Psoas muscle (tissue), 8 donors: ENCODE results near the gene CEBPZ. TPM values are rescaled to one million over a fixed set of nuclear protein-coding genes. Genes with fewer than 3 reads are reported as not detected.

Experiments used
- ATAC-seq, 4 donors: fragments of 200-7000 bp; cut with Tn5 transposase; one replicate each; pipeline ENCODE4 v1.9.1; 2020; ENCODE audit warnings: moderate library complexity in 3 of 4, mild to moderate bottlenecking in 2 of 4
- DNase-seq, 2 donors: peaks; one replicate each; pipeline ENCODE4 v3.0.0-alpha.2; 2020
- H3K27ac ChIP-seq: fragments of 200-600 bp; one replicate; pipeline ENCODE4 v1.8.0; 2022
- H3K27me3 ChIP-seq, 3 donors: fragments of 200-600 bp in 1 of 3; one replicate each; pipeline versions ENCODE4 v1.6.1 to v1.8.0; 2013 to 2022; ENCODE audit warnings: low read length in 2 of 3, mild to moderate bottlenecking in 2 of 3, moderate library complexity in 1 of 3; ENCODE audit not compliant: insufficient read depth in 3 of 3
- H3K36me3 ChIP-seq, 2 donors: fragments of 200-600 bp in 1 of 2; one replicate each; pipeline versions ENCODE4 v1.6.1 to v1.8.0; 2013 to 2022; ENCODE audit warnings: low read depth in 1 of 2, mild to moderate bottlenecking in 1 of 2, moderate library complexity in 1 of 2; ENCODE audit not compliant: insufficient read depth in 1 of 2
- H3K4me1 ChIP-seq: fragments of 200-600 bp; one replicate; pipeline ENCODE4 v1.8.0; 2022
- H3K4me3 ChIP-seq: fragments of 200-600 bp; one replicate; pipeline ENCODE4 v1.8.0; 2022; ENCODE audit warnings: mild to moderate bottlenecking
- H3K9me3 ChIP-seq: fragments of 200-600 bp; one replicate; pipeline ENCODE4 v1.8.0; 2022
- WGBS, 3 donors: extraction: QIAGEN DNeasy Blood & Tissue Kit; methylation state at CpG; one replicate each; pipeline versions ENCODE4 v1.1.6 to v1.1.7; 2013; 5-methylcytosine and 5-hydroxymethylcytosine counted together
- intact Hi-C, 2 donors: fragments of 100-400 bp; cut with DNase I; formaldehyde crosslinking; loops; one replicate each; pipeline versions ENCODE4 v1.11.0 to v1.14.2; 2022
- polyA plus RNA-seq, 3 donors: library from polyadenylated mRNA; stranded (reverse); fragments of 200-250 nt; gene quantifications; one replicate each; pipeline ENCODE4 v1.2.3, GENCODE V29; 2013
- total RNA-seq, 4 donors: library from RNA; stranded (reverse); fragmentation: NEBNext Ultra II Directional in 2 of 4; extraction: Animal tissue kit (Norgen Biotek cat#: 25700) in 2 of 4; gene quantifications; one replicate each; pipeline versions ENCODE4 v1.2.1 to v1.2.4, GENCODE V29; 2021 to 2023
- TF ChIP-seq, protein P1 (sequence below): fragments of 200-600 bp; IDR thresholded peaks from one replicate; pipeline ENCODE4 v1.8.0; 2022; ENCODE audit warnings: antibody characterized with exemption
- donor health status: healthy with polysubstance abuse.
- donor health status: DM: no; HTN: no; CAD: no; lungs with moderate emphysema.
- donor health status: Bipolar disorder and iron deficiency.
- donor health status: healthy.
- donor health status: DM: yes; HTN: yes; CAD: no.
- donor health status: DM: no; HTN: no; CAD: no.
- donor health status: DM: no; HTN: no; CAD: no.
- donor health status: DM: yes; HTN: yes; CAD: no.

CEBPZ gene
- total and polyA plus RNA-seq, 7 donors = 31.7 to 124 (median 70.4) TPM

DNA sequence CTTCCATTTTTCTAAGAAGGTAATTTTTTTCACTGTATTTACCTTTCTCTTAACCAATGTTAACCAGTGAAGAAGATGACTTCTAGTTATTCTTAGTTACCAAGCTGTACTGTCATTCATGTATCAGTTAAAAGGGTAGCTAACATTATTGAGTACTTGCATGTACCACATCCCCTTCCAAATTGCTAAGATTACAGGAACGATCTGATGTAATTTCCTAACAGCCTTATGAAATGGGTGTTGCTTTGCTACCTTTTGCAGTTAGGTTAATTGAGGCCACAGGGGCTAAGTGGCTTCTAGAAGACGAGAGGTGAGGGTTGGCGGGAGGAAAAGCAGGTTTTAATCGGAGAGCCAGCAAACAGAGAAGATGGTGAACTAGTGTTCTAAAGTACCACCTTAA, 41.1 kb downstream of the CEBPZ start:
- TF ChIP-seq, protein P1, sequence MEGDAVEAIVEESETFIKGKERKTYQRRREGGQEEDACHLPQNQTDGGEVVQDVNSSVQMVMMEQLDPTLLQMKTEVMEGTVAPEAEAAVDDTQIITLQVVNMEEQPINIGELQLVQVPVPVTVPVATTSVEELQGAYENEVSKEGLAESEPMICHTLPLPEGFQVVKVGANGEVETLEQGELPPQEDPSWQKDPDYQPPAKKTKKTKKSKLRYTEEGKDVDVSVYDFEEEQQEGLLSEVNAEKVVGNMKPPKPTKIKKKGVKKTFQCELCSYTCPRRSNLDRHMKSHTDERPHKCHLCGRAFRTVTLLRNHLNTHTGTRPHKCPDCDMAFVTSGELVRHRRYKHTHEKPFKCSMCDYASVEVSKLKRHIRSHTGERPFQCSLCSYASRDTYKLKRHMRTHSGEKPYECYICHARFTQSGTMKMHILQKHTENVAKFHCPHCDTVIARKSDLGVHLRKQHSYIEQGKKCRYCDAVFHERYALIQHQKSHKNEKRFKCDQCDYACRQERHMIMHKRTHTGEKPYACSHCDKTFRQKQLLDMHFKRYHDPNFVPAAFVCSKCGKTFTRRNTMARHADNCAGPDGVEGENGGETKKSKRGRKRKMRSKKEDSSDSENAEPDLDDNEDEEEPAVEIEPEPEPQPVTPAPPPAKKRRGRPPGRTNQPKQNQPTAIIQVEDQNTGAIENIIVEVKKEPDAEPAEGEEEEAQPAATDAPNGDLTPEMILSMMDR = no peak
- intact Hi-C loops = no loop called here
- H3K27me3 ChIP-seq = peaks cover 0 to 3% (median 0%) of the 10 kb centered on the region in 3 donors
- no peaks in the 10 kb centered on the region for H3K36me3 ChIP-seq
- no peak for DNase-seq
- H3K4me3 ChIP-seq = no peak overlapping the region
- H3K9me3 ChIP-seq = no peaks in the 10 kb centered on the region
- no peaks in the 10 kb centered on the region for H3K4me1 ChIP-seq
- no peak for ATAC-seq
- H3K27ac ChIP-seq = no peak overlapping the region
- 84 to 92% (median 86%) methylated on average over 4 of the region's 4 CpGs for WGBS, 3 donors

DNA sequence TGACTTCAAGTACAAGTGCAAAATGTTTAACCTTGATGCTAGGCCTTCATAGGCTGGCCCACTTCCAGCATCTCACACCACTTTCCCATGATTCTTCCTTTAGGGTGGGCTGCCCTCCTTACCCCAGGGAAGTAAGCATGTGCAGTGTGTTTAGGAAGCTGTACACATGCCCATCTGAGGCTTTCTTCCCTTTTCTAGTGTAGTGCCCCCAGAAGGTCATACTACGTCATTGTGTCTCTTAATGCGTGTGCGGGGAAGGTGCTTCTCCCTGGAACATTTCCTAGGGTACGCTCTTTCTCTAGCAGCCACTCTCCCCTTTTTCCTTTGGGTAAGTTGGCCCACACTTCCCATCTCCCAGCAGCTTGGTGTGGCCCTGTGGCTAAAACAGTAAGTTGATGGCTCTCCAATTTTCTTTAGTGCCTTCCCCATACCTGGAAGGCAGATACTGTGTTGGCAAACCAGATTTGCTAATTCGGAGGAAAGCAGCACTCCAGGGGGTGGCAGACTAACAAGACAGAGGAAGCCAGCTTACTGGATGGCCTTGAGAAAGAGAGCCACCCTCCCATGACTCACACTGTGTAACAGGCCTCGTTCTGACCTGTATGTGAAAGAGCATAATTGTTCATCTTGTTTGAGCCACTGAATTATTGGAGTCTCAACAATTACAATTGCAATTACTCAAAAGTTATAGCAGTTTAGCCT, 41.8 kb downstream of the CEBPZ start:
- TF ChIP-seq, protein P1 = no peak
- ATAC-seq (no peak), DNase-seq (no peak)
- no peak overlapping the region for H3K4me3 ChIP-seq
- intact Hi-C loops = no loop called here
- H3K27me3 ChIP-seq = peaks cover 0 to 3% (median 0%) of the 10 kb centered on the region in 3 donors
- H3K9me3 ChIP-seq = no peaks in the 10 kb centered on the region
- no peaks in the 10 kb centered on the region for H3K4me1 ChIP-seq
- 72 to 80% (median 76%) methylated on average over 6 of the region's 6 CpGs for WGBS, 3 donors
- no peaks in the 10 kb centered on the region for H3K36me3 ChIP-seq
- H3K27ac ChIP-seq = no peak overlapping the region

DNA sequence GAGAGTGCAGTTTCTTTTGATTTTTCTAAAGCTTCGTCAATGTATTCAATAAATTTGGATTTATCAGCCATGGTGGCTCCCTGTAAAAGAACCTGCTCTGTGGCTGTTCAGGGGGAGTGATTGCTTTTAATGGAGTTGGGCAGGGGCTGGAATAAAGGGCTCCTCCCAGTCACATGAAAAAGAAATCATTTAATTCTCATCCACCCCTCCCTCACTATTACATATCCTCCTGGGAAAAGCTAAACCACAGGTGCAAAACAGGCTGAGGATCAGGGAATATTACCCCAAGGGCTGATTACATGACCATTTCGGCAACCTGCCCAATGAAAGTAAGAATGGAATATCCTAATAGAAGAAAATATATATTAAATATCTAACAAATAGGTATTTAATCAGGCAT, 42.8 kb downstream of the CEBPZ start, which contains the start of gene SULT6B1:
TSS of gene SULT6B1 (minus strand) at position 101 of the 400 bp plus-strand sequence. CDS start at position 71, 30 bp downstream.
- Histone ChIP-seq H3K9me3 (no peaks in the 10 kb centered on the region), H3K36me3 (no peaks in the 10 kb centered on the region), H3K27ac (no peak within 1 kb of the TSS), H3K4me1 (no peaks in the 10 kb centered on the region), H3K27me3 (peaks cover 0 to 3% (median 0%) of the 10 kb centered on the region in 3 donors), H3K4me3 (no peak within 1 kb of the TSS)
- 86 to 97% (median 96%) methylated on average over 2 of the region's 2 CpGs for WGBS, 3 donors
- DNase-seq = no peak
- ATAC-seq = no peak
- TF ChIP-seq, protein P1 = no peak
- intact Hi-C loops = no loop called here

DNA sequence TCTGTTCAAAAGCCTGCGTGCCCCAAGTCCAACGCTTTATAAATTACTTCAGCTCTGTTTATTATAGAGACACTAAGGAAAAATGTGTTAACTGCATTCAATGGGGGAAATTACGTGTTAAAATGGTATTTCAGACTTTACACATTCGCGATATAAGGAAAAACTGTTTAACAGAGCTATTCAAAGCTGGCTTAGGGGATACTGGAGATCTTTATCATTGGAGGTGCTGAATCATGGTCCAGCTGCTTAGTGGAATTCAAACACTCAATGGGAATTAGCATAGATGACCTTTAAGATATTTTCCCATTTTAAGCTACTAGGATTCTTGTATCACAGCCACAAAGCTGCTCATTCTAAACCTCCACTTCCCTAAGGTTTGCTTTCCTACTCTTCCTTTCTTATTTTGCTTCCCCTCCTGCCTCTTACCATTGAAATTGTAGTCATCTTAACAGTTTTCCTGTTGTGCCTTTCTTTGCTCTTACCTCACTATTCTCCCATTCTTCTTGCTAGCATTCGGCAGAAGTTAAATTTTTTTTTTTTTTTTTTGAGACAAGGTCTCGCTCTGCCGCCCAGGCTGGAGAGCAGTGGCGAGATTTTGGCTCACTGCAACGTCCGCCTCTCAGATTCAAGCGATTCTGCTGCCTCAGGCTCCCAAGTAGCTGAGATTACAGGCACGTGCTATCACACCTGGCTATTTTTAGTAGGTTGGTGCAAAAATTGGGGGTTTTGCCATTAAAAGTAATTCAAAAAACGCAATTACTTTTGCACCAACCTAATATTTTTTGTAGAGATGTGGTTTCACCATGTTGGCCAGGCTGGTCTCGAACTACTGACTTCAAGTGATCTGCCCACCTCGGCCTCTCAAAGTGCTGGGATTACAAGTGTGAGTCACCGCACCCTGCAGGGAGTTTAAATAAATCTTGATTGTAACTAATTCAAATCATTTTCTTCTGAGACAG, 49.4 kb downstream of the CEBPZ start:
- Histone ChIP-seq H3K4me3 (no peak overlapping the region), H3K27me3 (peaks cover 0 to 8% (median 0%) of the 10 kb centered on the region in 3 donors), H3K9me3 (no peaks in the 10 kb centered on the region), H3K36me3 (no peaks in the 10 kb centered on the region), H3K4me1 (no peaks in the 10 kb centered on the region), H3K27ac (no peak overlapping the region)
- 78 to 79% (median 79%) methylated on average over 17 of the region's 17 CpGs for WGBS, 3 donors
- TF ChIP-seq, protein P1 = no peak
- no peak for ATAC-seq
- DNase-seq = no peak
- intact Hi-C loops = no loop called here
